HepG2 (cell line): ENCODE data around the gene PIWIL4. TPM values are rescaled to one million over a fixed set of nuclear protein-coding genes. Genes with fewer than 3 reads are reported as not detected.

ENCODE experiments used
- ATAC-seq: fragments of 200-7000 bp; cut with Tn5 transposase; 3 replicates; pipeline ENCODE4 v1.9.1; 2020; ENCODE audit warnings: mild to moderate bottlenecking, moderate library complexity
- BruUV-seq: library from RNA; stranded (reverse); fragments of 400-500 nt; replicated peaks from 2 replicates; lab custom pipeline; 2021; lab: Mats Ljungman, UMichigan
- CTCF ChIA-PET: fragments of 300-600 bp; formaldehyde crosslinking; extraction: SDS; loops from one replicate; lab custom pipeline; 2021; ENCODE audit warnings: low total read pairs, inconsistent platforms, low intra/inter-chr PET ratio; lab: Yijun Ruan, JAX
- POLR2A ChIA-PET: fragments of 350-600 bp; sonication (Branson Sonifier 250); formaldehyde crosslinking; loops from one replicate; lab custom pipeline; 2020; ENCODE audit warnings: antibody characterized with exemption, inconsistent platforms; lab: Yijun Ruan, JAX
- DNase-seq: peaks from one replicate; pipeline ENCODE4 v3.0.0-alpha.2; 2015; ENCODE audit warnings: low spot score
- FAIRE-seq: peaks from 3 replicates; lab custom pipeline; 2011; peaks lifted over from hg19 to GRCh38; lab: Jason Lieb, UNC
- H2AFZ ChIP-seq: one replicate; pipeline ENCODE4 v1.6.1; 2011; ENCODE audit warnings: low read length, inconsistent platforms
- H3K27ac ChIP-seq: fragments of 300-600 bp; 3 replicates; pipeline ENCODE4 v1.8.0; 2011; ENCODE audit warnings: mixed run types, mild to moderate bottlenecking, mixed read lengths, low read length, inconsistent platforms; ENCODE audit not compliant: insufficient read depth; ENCODE audit errors: extremely low read length
- H3K27me3 ChIP-seq, 2 experiments: fragments of 200-600 bp in 1 of 2; 2 replicates in 1 of 2; 3 replicates in 1 of 2; pipeline versions ENCODE4 v1.6.0 to v1.8.0; 2011; ENCODE audit warnings: low read length in 2 of 2, mild to moderate bottlenecking in 2 of 2, moderate library complexity in 2 of 2, inconsistent platforms in 1 of 2; ENCODE audit not compliant: insufficient read depth in 2 of 2, control insufficient read depth in 1 of 2
- H3K36me3 ChIP-seq, 2 experiments: fragments of 200-600 bp in 1 of 2; replicated peaks in 1 of 2; 2 replicates in 1 of 2; 3 replicates in 1 of 2; pipeline versions ENCODE4 v1.5.1 to v1.8.0; 2011; ENCODE audit warnings: low read length in 2 of 2, inconsistent platforms in 1 of 2; ENCODE audit not compliant: insufficient read depth in 2 of 2, control insufficient read depth in 1 of 2
- H3K4me1 ChIP-seq: 2 replicates; pipeline ENCODE4 v1.5.1; 2012; ENCODE audit warnings: low read length, inconsistent platforms; ENCODE audit not compliant: insufficient read depth
- H3K4me2 ChIP-seq: 2 replicates; pipeline ENCODE4 v1.6.0; 2011; ENCODE audit warnings: low read depth, low read length, inconsistent platforms
- H3K4me3 ChIP-seq, 3 experiments: fragments of 200-600 bp in 1 of 3; sonication (generic), shearing (Covaris generic) in 1 of 3; replicated peaks in 1 of 3; 2 replicates each; pipeline ENCODE4 v1.5.1; 2011 to 2016; ENCODE audit warnings: low read length in 3 of 3, inconsistent platforms in 2 of 3, low read depth in 2 of 3, mild to moderate bottlenecking in 2 of 3, control low read depth in 1 of 3, mixed read lengths in 1 of 3; ENCODE audit not compliant: insufficient read depth in 1 of 3
- H3K79me2 ChIP-seq: one replicate; pipeline ENCODE4 v1.6.1; 2011; ENCODE audit warnings: low read length, inconsistent platforms; ENCODE audit not compliant: insufficient read depth
- H3K9ac ChIP-seq: 2 replicates; pipeline ENCODE4 v1.6.0; 2011; ENCODE audit warnings: mild to moderate bottlenecking, low read depth, low read length, inconsistent platforms; ENCODE audit not compliant: insufficient read depth
- H3K9me3 ChIP-seq: 2 replicates; pipeline ENCODE4 v1.5.1; 2012; ENCODE audit warnings: mild to moderate bottlenecking, low read length
- H4K20me1 ChIP-seq: 2 replicates; pipeline ENCODE4 v1.6.0; 2011; ENCODE audit warnings: inconsistent platforms, mild to moderate bottlenecking, low read length, moderate library complexity; ENCODE audit not compliant: insufficient read depth
- CEBPG ChIP-seq: IDR thresholded peaks from 2 replicates; pipeline ENCODE4 v1.6.1; 2016
- GMEB2 ChIP-seq: IDR thresholded peaks from 2 replicates; pipeline ENCODE4 v1.6.1; 2016; ENCODE audit warnings: missing biosample characterization, missing genetic modification reagents, low read depth
- SAFB2 ChIP-seq: sonication (generic); formaldehyde crosslinking; IDR thresholded peaks from 2 replicates; pipeline ENCODE4 v1.5.1; 2020; ENCODE audit warnings: missing genetic modification reagents, low read depth, mild to moderate bottlenecking, borderline replicate concordance
- ZBTB3 ChIP-seq: sonication (generic); formaldehyde crosslinking; IDR thresholded peaks from 2 replicates; pipeline ENCODE4 v1.4.0; 2020; ENCODE audit warnings: low read depth, mild to moderate bottlenecking, moderate library complexity, missing genetic modification reagents, borderline replicate concordance
- ZBTB43 ChIP-seq: sonication (generic); formaldehyde crosslinking; conservative IDR thresholded peaks from 2 replicates; pipeline ENCODE4 v1.4.0; 2020; ENCODE audit warnings: missing genetic modification reagents
- ZFP62 ChIP-seq: sonication (generic); formaldehyde crosslinking; IDR thresholded peaks from 2 replicates; pipeline ENCODE4 v1.4.0; 2020; ENCODE audit warnings: missing genetic modification reagents
- ZNF12 ChIP-seq: sonication (generic); formaldehyde crosslinking; IDR thresholded peaks from 2 replicates; pipeline ENCODE4 v1.5.0; 2020; ENCODE audit warnings: missing genetic modification reagents
- ZNF256 ChIP-seq: sonication (generic); formaldehyde crosslinking; conservative IDR thresholded peaks from 2 replicates; pipeline ENCODE4 v1.4.0; 2020; ENCODE audit warnings: missing genetic modification reagents
- ZNF318 ChIP-seq: sonication (generic); formaldehyde crosslinking; IDR thresholded peaks from 2 replicates; pipeline ENCODE4 v1.4.0; 2020; ENCODE audit warnings: mild to moderate bottlenecking, missing genetic modification reagents
- ZNF362 ChIP-seq: sonication (generic); formaldehyde crosslinking; IDR thresholded peaks from 2 replicates; pipeline ENCODE4 v1.4.0; 2020; ENCODE audit warnings: missing genetic modification reagents, mild to moderate bottlenecking, borderline replicate concordance
- ZNF563 ChIP-seq: sonication (generic); formaldehyde crosslinking; IDR thresholded peaks from 2 replicates; pipeline ENCODE4 v1.8.0; 2022; ENCODE audit warnings: mild to moderate bottlenecking, moderate library complexity, missing genetic modification reagents
- ZNF616 ChIP-seq: sonication (generic); formaldehyde crosslinking; IDR thresholded peaks from 2 replicates; pipeline ENCODE4 v1.5.0; 2020; ENCODE audit warnings: low read depth, mild to moderate bottlenecking, missing genetic modification reagents
- ZNF816 ChIP-seq: sonication (generic); formaldehyde crosslinking; IDR thresholded peaks from 2 replicates; pipeline ENCODE4 v1.8.0; 2022; ENCODE audit warnings: missing genetic modification reagents, mild to moderate bottlenecking, borderline replicate concordance
- WGBS: methylation state at CpG from one replicate; pipeline ENCODE4 v1.1.6; 2017; ENCODE audit warnings: low lambda C conversion rate; 5-methylcytosine and 5-hydroxymethylcytosine counted together
- in situ Hi-C: cut with HindIII; loops from 2 replicates; pipeline ENCODE4 v1.10.0; 2017; ENCODE audit warnings: low pct_unique_long_range_greater_than_20kb; ENCODE audit not compliant: extremely low pct_ligation_motif_present
- intact Hi-C: fragments of 100-400 bp; cut with micrococcal nuclease; formaldehyde crosslinking; loops from one replicate; pipeline ENCODE4 v1.10.0; 2022; ENCODE audit not compliant: unreplicated experiment
- polyA plus RNA-seq, 8 experiments: library from polyadenylated mRNA; depleted of rRNA in 3 of 8; stranded (reverse) in 7 of 8; unstranded in 1 of 8; fragments of >200 nt; fragmentation: Illumina TruSeq in 4 of 8; extraction: Trizol in 4 of 8; gene quantifications; 2 replicates each; pipeline versions ENCODE4 v1.2.1 to v1.2.3, GENCODE V29; 2011 to 2016; ENCODE audit warnings: low read depth in 4 of 8, missing spikeins in 1 of 8, mixed read lengths in 1 of 8; ENCODE audit not compliant: insufficient read depth in 1 of 8
- total RNA-seq, 5 experiments: library from RNA; depleted of rRNA; stranded (reverse); fragments of >200 nt; fragmentation: Illumina TruSeq; extraction: Trizol; gene quantifications; 2 replicates each; pipeline ENCODE4 v1.2.3, GENCODE V29; 2016; ENCODE audit warnings: low read depth in 1 of 5

Gene PIWIL4
- total and polyA plus RNA-seq, 2 of the 13 experiments (the other 11 are each of a cell fraction or from before 2014, with no cell fraction given): 0.08 TPM; not detected in 1

GRCh38 chr11:94638902-94639373, 71.8 kb downstream of the PIWIL4 start:
- DNase-seq (no peak), ATAC-seq (no peak), FAIRE-seq (no peak)
- ChIA-PET POLR2A (no interaction called here), CTCF (no interaction called here)
- no peak overlapping the region for H3K4me2 ChIP-seq
- H2AFZ ChIP-seq: no peak overlapping the region
- H4K20me1 ChIP-seq: no peaks in the 10 kb centered on the region
- in situ Hi-C loops: loop anchor here (25.0 kb wide), 1 partner anchor 1123 kb away; no protein-coding TSS in a partner anchor
- no peaks in the 10 kb centered on the region for H3K27me3 ChIP-seq
- no peak overlapping the region for H3K27ac ChIP-seq
- whole genome bisulfite sequencing: 0% methylated on average over 3 of the region's 4 CpGs
- BruUV-seq: no TSS peak
- no peak overlapping the region for H3K4me3 ChIP-seq
- intact Hi-C loops: no loop called here
- H3K9me3 ChIP-seq: no peaks in the 10 kb centered on the region
- no peaks in the 10 kb centered on the region for H3K36me3 ChIP-seq
- no peaks in the 10 kb centered on the region for H3K4me1 ChIP-seq
- H3K79me2 ChIP-seq: no peaks in the 10 kb centered on the region
- no peak overlapping the region for H3K9ac ChIP-seq
- TF ChIP-seq ZNF318 (CRISPR knock-in tag) (no peak), ZNF256 (CRISPR knock-in tag) (no peak), ZFP62 (no peak), ZBTB3 (CRISPR knock-in tag) (no peak), SAFB2 (CRISPR knock-in tag) (no peak), CEBPG (CRISPR knock-in tag) (no peak), ZBTB43 (no peak), ZNF616 (CRISPR knock-in tag) (no peak), ZNF563 (CRISPR knock-in tag) (no peak), GMEB2 (no peak), ZNF816 (CRISPR knock-in tag) (no peak), ZNF12 (no peak), ZNF362 (CRISPR knock-in tag) (no peak)
